Kidney epithelial cell (primary cell): Measurements from ENCODE around the gene THAP7. TPM values are rescaled to one million over a fixed set of nuclear protein-coding genes. Genes with fewer than 3 reads are reported as not detected.

Experiments
- DNase-seq: peaks from one replicate; pipeline ENCODE4 v3.0.0-alpha.2; 2010; ENCODE audit warnings: low read depth
- H3K27me3 ChIP-seq: 2 replicates; pipeline ENCODE4 v1.6.0; 2011; ENCODE audit warnings: low read length; ENCODE audit not compliant: control insufficient read depth, insufficient read depth
- H3K36me3 ChIP-seq: 2 replicates; pipeline ENCODE4 v1.5.1; 2011; ENCODE audit warnings: low read length; ENCODE audit not compliant: control insufficient read depth, insufficient read depth
- H3K4me3 ChIP-seq: 2 replicates; pipeline ENCODE4 v1.5.1; 2011; ENCODE audit warnings: low read depth, mild to moderate bottlenecking, control low read depth, low read length
- total RNA-seq: library from RNA; depleted of rRNA; stranded (reverse); fragments of >200 nt; gene quantifications from 2 replicates; pipeline ENCODE4 v1.2.3, GENCODE V29; 2015
- TF ChIP-seq, protein P1 (sequence below): IDR thresholded peaks from 2 replicates; pipeline ENCODE4 v1.5.1; 2011; ENCODE audit warnings: mild to moderate bottlenecking, moderate library complexity, low read length, control low read depth, inconsistent platforms; ENCODE audit not compliant: insufficient read depth, poor library complexity, severe bottlenecking

Gene THAP7
- total RNA-seq, 1 donor from 2014 or later: 37.9 TPM

DNA sequence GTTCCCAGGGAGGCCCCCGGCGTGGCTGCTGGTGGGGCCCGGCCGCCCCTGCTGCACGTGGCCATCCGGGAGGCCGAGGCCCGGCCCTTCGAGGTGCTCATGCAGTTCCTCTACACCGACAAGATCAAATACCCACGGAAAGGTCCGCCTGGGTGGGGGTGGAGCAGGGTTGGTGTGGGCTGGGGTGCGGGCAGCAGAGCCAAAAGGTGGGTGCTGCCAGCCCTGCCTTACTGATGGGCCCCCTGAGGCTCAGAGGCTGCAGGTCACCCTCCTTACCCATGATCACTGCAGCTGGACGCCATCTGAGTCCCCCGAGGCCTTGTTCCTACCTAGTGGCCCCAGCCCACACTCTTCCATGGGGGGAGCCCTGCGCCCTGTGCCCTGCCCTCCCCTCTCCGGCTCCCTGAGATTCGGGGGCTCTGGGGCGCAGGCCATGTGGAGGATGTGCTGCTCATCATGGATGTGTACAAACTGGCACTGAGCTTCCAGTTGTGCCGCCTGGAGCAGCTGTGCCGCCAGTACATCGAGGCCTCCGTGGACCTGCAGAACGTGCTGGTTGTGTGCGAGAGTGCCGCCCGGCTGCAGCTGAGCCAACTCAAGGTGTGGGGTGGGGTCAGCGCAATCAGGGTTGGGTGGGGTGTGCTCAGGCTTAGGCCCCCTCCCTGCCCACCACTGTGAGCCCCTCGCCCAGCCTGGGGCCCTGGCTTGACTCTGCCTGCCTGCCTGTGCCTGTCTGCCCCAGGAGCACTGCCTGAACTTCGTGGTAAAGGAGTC is 7.6 kb downstream of the THAP7 start:
- DNase-seq: no peak
- TF ChIP-seq, protein P1, sequence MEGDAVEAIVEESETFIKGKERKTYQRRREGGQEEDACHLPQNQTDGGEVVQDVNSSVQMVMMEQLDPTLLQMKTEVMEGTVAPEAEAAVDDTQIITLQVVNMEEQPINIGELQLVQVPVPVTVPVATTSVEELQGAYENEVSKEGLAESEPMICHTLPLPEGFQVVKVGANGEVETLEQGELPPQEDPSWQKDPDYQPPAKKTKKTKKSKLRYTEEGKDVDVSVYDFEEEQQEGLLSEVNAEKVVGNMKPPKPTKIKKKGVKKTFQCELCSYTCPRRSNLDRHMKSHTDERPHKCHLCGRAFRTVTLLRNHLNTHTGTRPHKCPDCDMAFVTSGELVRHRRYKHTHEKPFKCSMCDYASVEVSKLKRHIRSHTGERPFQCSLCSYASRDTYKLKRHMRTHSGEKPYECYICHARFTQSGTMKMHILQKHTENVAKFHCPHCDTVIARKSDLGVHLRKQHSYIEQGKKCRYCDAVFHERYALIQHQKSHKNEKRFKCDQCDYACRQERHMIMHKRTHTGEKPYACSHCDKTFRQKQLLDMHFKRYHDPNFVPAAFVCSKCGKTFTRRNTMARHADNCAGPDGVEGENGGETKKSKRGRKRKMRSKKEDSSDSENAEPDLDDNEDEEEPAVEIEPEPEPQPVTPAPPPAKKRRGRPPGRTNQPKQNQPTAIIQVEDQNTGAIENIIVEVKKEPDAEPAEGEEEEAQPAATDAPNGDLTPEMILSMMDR: no peak
- H3K27me3 ChIP-seq: no peaks in the 10 kb centered on the region
- H3K4me3 ChIP-seq: no peak overlapping the region
- H3K36me3 ChIP-seq: peaks cover 3% of the 10 kb centered on the region

DNA sequence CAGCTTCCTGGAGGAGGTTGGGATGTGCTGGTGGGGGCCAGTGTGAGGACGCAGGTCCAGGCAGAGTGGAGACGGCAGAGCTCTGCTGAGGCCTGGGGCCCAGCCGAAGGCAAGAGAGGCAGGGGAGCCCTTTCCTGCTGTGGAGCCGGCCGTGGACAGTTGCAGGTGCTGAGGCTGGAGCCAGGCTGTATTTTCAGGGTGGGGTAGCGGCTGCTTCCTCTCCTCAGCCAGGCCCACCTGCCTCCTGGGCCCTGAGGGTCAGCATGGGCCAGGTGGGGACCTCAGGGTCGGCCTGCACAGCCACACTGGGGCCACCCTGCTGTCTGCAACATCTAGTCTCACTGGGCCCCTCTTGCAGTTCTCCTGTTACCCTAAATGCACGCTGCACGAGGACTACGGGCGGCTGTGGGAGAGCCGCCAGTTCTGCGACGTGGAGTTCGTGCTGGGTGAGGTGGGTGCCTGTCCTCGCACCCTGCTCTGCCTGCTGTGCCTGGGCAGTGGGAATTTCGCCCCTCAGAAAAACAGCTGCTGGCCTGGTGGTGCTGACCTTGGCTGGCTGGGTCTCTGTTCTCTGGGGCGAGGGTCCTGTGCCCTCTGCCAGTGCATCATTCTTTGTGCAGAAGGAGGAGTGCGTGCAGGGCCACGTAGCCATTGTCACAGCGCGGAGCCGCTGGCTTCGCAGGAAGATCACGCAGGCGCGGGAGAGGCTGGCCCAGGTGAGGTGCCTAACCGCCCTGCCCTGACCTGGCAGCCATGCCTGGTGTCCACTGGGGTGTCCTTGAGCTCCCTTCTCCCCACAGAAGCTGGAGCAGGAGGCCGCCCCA is 8.4 kb downstream of the THAP7 start:
- Histone ChIP-seq H3K36me3 (peaks cover 2% of the 10 kb centered on the region), H3K4me3 (no peak overlapping the region), H3K27me3 (no peaks in the 10 kb centered on the region)
- DNase-seq: no peak
- TF ChIP-seq, protein P1: no peak

DNA sequence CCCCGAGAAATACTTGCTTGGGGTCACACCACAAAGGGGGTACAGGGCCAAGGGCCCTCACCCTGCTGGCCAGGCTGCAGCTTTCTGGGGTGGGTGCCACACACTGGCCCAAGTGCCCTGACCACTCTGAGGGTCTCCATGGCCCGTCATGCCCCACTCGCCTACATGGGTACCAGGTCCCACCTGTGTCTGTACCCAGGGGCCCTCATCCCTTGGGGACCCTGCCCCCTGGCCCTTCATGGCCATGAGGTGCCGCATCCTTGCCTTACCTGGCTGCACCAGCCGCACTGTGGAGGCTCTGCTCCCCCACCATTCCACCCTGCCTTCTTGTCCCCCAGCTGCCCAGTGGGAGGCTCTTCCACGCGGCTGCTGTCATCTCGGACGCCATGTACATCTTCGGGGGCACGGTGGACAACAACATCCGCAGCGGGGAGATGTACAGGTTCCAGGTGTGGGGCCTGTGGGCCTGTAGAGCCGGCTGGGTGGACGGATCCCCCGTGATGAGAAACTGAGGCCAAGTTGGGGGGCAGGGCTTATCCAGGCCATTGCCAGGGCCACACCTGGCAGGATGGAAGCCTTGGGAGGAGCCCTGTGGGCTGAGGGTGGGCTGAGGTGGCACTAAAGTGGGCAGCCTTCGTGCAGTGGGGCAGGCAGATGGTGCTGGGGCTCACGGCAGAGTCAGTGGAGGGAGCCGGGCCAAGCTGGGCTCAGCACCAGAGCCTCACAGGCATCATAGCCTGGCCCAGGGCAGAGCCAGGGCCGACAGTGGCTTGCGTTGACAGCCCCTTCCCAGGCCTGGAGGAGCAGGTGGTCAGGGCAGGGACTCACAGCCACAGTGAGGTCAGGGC is 9.2 kb downstream of the THAP7 start:
- no peak for DNase-seq
- H3K4me3 ChIP-seq: no peak overlapping the region
- H3K36me3 ChIP-seq: peaks cover 1% of the 10 kb centered on the region
- H3K27me3 ChIP-seq: no peaks in the 10 kb centered on the region
- TF ChIP-seq, protein P1: no peak

DNA sequence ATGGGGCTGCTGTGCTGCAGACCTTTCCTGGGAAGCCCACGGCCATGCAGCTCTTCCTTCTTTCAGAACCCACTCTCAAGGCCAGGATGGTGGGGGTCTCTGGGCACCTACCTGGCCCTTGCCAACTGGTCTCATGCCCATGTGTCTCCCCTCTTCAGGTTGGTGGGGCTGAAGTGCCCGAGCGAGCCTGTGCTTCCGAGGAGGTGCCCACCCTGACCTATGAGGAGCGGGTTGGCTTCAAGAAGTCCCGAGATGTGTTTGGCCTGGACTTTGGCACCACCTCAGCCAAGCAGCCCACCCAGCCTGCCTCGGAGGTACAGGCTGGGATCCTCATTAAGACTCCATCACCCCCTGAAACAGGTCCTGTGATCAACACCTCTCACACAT is 9.9 kb downstream of the THAP7 start:
- no peaks in the 10 kb centered on the region for H3K27me3 ChIP-seq
- no peak for DNase-seq
- no peaks in the 10 kb centered on the region for H3K36me3 ChIP-seq
- TF ChIP-seq, protein P1: no peak
- H3K4me3 ChIP-seq: no peak overlapping the region

DNA sequence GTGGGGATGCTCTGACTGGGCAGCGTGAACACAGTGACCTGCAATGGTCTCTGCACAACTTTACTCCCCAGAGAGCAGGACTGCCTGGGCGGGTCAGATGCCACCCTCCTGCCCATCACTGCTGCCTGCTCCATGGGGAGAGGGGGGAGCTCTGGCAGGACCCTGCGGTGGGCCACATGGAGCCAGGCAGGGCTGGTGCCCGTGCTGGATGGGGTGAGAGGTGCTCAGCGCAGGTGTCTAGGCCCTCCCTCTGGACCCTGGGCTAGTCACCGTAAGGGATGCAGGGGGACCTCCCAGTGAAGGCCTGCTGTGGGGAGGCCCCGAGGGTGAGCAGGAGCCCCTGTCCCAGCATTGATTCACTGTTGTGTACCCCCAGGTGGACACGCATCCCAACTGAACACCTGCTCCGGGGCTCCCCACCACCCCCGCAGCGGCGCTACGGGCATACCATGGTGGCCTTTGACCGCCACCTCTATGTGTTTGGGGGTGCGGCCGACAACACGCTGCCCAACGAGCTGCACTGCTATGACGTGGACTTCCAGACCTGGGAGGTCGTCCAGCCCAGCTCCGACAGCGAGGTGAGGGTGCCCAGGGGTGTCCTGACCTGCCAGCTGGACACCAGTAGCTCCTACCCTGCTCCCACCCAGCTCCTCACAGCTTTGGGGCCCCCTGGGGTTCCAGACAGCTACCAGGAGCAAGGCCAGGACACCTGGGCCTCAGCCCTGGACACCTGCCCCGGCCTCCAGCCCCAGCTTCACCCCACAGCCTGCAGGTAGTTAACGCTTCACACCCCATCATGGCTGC is 10.5 kb downstream of the THAP7 start:
- Histone ChIP-seq H3K36me3 (no peaks in the 10 kb centered on the region), H3K27me3 (no peaks in the 10 kb centered on the region), H3K4me3 (no peak overlapping the region)
- no peak for DNase-seq
- TF ChIP-seq, protein P1: no peak
